ENCODE results near the gene SCRN2.
A peak's percentile ranks its signal among the peaks of the same experiment; 100 is the strongest.

SCRN2 gene
- total RNA-seq: 17.9 to 31.6 reads per million in 2 donors

- DNase-seq: peak; percentile 80
Observed at GRCh38 chr17:47840742-47841487, at the start of gene SCRN2. TSS of gene SCRN2 (minus strand) at chr17:47841273. CDS start at chr17:47840843, 430 bp downstream.

- peak; percentile 97 for DNase-seq
Observed at GRCh38 chr17:47889734-47890529, 48.9 kb upstream of the SCRN2 start.

GRCh38 chr17:47888293-47888692 lies 47.2 kb upstream of the SCRN2 start:
- DNase-seq: no peak

GRCh38 chr17:47884905-47885730 lies 44.0 kb upstream of the SCRN2 start:
- no peak for DNase-seq

- no peak for DNase-seq
Observed at GRCh38 chr17:47884427-47884740, 43.3 kb upstream of the SCRN2 start.

GRCh38 chr17:47883589-47884426 lies 42.7 kb upstream of the SCRN2 start:
- DNase-seq: no peak

- no peak for DNase-seq
Observed at GRCh38 chr17:47882695-47883588, 41.9 kb upstream of the SCRN2 start.

- no peak for DNase-seq
Observed at GRCh38 chr17:47882247-47882646, 41.2 kb upstream of the SCRN2 start.

GRCh38 chr17:47879776-47880454 lies 38.8 kb upstream of the SCRN2 start:
- no peak for DNase-seq

GRCh38 chr17:47879028-47879585 lies 38.0 kb upstream of the SCRN2 start:
- no peak for DNase-seq

- no peak for DNase-seq
Observed at GRCh38 chr17:47878203-47879027, 37.3 kb upstream of the SCRN2 start.

GRCh38 chr17:47877368-47878034 lies 36.4 kb upstream of the SCRN2 start:
- no peak for DNase-seq

- DNase-seq: no peak
Observed at GRCh38 chr17:47875011-47875985, 34.2 kb upstream of the SCRN2 start.

GRCh38 chr17:47873200-47874090 lies 32.4 kb upstream of the SCRN2 start:
- DNase-seq: no peak

- no peak for DNase-seq
Observed at GRCh38 chr17:47872651-47873161, 31.6 kb upstream of the SCRN2 start.

GRCh38 chr17:47872019-47872650 lies 31.1 kb upstream of the SCRN2 start:
- no peak for DNase-seq

Data from T-helper 9 cell (primary cell).